HS-5 (cell line): ENCODE measurements around the gene MINDY4.

Source experiments
- DNase-seq: peaks from one replicate; pipeline ENCODE4 v3.0.0-alpha.2; 2012; ENCODE audit warnings: low read depth

MINDY4 gene

GRCh38 chr7:30917216-30917893 lies 146.1 kb downstream of the MINDY4 start:
- DNase-seq, result no peak

GRCh38 chr7:30918676-30919075 lies 147.5 kb downstream of the MINDY4 start:
- DNase-seq, result no peak

DNA sequence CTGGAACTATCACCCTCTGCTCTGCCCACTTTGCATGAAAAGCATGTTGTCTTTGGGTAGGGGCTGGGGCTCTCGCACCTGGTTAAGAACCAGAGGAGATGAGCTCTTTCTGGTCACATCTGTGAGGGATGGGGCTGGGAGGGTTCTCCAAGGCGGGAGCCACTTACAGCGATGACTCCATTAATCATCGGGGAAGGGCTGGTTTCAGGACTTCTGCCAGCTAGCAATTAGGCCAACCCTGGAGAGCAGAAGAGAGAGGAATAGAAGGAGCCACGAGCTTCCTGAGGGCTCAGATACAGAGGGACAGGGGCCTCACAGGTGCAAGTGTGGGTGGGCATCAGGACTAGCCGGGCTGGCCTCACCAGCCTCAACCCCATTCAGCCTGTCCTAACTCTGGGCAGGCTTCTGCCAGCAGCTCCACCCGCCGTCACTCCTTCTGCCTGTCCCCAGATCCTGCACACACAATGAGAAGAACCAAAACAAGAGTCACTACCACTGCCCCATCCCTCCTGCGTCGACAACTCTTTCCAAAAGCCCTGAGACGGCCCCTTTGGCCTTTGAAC lies 148.9 kb downstream of the MINDY4 start:
- no peak for DNase-seq

DNA sequence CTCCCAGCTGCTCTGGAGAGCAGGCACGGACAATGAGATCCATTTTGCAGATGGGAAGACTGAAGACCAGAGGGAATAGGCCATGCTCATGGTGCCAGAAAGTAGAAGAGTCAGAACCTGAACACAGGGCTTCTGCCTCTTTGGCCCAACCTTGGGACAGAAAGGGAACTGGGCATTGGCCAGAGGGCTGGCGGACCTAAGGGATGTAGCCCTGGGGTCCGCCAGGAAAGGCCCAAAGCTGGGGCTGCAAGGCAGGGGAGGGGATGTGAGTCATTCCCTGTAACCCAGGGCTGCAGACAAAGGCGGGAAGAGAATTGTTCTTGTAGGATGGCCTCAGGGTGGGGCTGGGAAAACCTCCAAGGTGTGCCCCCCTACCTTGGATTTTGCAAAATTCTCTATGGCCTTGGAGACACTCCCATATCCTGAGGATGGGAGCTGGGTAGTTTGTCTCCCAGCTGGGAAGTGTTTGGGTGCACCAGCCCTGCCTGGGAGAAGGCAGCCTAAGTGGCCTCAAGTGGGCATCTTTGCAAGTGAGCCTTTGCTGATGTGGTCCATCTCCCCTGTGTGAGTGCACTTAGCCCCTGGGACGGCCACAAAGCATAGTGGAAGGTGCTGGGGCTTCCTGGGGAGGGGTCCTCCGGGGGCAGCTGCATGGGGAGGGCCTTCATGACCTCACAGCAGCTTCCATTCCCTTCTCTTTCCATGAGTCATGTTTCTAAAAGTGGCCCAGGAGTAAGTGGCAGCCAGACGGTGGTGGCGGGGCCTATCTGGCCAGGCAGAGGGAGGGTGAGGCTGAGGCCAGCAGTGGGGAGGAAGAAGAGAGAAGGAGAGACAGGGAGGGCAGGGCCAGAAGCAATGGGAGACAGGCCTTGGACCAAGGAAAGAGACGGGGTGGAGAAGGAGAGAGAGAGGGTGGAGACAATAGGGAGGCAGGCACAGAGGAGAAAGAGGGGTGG lies 149.6 kb downstream of the MINDY4 start:
- DNase-seq, result no peak

DNA sequence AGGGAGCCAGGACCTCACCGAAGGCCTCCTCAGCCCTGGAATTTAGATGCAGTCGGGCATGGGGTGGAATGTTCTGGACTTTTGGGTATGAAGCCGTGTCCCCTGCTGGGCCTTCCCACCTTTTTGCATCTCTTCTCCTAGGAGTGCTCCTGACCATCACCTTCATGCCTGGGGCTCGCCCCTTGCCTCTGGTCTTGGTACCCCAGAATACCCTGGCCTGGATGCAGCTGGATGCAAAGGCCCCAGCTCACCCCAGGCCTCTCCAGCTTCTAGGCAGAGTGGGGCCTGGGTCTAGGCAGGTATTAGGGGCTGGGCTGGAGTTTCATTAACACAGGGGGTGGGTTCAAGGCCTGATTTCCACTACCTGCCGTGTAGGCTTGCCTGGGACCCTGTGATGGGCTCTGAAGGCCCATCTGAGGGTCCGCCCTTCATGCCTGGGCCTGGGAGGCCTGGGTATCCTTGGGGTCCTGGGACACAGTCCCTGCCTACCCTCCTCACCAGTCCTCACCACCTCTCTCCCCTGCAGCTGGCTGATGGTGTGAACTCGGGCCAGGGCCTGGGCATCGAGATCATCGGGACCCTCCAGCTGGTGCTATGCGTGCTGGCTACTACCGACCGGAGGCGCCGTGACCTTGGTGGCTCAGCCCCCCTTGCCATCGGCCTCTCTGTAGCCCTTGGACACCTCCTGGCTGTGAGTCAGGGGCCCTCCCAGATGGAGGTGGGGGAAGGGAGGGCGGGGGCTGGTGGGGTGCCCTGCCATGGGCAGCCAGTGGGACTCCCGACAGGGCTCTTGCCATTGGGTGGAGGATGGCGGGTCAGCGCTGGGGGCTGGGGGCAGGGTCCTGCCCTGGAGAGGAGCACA lies 150.6 kb downstream of the MINDY4 start:
- DNase-seq, result no peak

DNA sequence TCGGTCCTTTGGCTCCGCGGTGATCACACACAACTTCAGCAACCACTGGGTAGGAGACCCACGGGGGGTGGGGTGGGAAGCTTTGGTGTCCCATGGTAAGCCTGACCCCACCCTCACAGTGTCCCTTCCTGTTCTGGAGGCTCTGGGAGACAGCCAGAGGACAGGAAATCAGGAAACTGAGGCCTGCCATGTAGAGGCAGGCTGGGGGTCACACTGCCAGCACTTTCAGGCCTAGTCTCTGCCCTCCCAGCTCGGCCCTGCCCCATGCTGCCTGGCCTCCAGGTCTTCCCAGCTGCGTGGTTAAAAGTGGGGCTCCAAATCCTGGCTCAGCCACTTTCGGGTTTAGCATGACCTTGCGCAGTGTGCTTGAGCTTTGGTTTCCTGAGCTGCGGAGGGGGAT lies 151.4 kb downstream of the MINDY4 start:
- no peak for DNase-seq

DNA sequence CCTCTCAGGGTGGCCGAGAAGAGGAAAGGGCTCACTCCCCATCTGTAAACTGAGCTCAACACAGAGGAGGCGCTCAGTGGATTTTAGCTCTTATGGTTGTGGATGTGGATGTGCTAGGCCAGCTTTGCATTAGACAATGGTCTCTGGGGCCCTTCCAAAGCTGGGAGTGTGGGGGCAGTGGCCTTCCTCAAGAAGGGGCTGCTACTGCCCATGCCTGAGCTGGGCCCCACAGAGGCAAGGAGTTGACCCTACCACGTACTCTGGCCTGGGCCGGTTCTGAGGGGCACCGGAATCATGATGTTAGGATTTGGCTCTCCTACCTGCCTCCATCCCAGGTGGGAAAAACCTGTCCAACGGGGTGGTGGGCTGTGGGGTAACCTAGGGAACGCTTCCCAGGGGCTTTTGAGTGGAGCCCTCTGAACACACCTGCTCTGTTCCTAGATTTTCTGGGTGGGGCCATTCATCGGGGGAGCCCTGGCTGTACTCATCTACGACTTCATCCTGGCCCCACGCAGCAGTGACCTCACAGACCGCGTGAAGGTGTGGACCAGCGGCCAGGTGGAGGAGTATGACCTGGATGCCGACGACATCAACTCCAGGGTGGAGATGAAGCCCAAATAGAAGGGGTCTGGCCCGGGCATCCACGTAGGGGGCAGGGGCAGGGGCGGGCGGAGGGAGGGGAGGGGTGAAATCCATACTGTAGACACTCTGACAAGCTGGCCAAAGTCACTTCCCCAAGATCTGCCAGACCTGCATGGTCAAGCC lies 152.0 kb downstream of the MINDY4 start:
- no peak for DNase-seq

GRCh38 chr7:30923774-30924413 lies 152.7 kb downstream of the MINDY4 start:
- no peak for DNase-seq

GRCh38 chr7:30924624-30925023 lies 153.4 kb downstream of the MINDY4 start:
- no peak for DNase-seq

DNA sequence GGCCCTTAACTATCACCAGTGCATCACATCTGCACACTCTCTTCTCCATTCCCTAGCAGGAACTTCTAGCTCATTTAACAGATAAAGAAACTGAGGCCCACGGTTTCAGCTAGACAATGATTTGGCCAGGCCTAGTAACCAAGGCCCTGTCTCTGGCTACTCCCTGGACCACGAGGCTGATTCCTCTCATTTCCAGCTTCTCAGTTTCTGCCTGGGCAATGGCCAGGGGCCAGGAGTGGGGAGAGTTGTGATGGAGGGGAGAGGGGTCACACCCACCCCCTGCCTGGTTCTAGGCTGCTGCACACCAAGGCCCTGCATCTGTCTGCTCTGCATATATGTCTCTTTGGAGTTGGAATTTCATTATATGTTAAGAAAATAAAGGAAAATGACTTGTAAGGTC lies 153.9 kb downstream of the MINDY4 start:
- no peak for DNase-seq

GRCh38 chr7:30925913-30926312 lies 154.7 kb downstream of the MINDY4 start:
- no peak for DNase-seq

DNA sequence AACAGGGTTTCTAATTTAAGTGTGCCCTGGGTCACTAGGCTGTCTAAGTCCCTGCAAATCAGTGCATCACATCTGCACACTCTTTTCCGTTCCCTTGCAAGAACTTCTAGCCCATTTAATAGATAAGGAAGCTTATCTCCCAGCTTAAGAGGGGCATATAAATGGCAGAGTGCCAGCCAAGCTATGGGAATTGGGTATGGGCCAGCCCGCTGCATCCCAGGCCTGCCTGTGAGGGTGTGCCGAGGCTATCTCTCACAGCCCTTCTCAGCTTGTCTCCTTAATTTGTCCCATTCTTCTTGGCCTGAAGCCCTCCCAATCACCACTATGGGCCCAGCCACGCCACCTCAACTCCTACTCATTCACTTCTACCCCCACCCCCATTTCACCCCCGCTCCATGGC lies 155.1 kb downstream of the MINDY4 start:
- DNase-seq, result no peak

DNA sequence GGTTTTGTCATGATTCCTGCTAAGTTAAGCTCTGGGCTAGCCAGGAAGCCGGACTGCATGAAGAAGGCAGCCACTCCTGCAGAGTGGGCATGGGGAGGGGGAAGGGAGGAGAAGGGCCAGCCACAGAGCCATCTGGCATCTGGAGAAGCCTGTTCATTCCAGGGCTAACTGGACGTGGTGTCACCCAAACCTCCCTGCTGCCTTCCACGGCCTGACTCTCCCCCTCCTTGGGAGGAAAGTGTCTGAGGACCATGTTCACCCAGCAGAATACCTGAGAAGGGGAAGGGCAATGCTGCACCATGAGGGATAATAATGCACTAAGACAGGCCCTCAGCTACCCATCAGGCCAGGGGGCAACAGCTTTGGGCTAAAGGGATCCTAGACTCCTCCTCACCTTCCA lies 155.8 kb downstream of the MINDY4 start:
- no peak for DNase-seq

- DNase-seq, result no peak
These were observed 156.3 kb downstream of the MINDY4 start for GRCh38 chr7:30927559-30927958.

GRCh38 chr7:30928254-30928872 lies 157.1 kb downstream of the MINDY4 start:
- no peak for DNase-seq

DNA sequence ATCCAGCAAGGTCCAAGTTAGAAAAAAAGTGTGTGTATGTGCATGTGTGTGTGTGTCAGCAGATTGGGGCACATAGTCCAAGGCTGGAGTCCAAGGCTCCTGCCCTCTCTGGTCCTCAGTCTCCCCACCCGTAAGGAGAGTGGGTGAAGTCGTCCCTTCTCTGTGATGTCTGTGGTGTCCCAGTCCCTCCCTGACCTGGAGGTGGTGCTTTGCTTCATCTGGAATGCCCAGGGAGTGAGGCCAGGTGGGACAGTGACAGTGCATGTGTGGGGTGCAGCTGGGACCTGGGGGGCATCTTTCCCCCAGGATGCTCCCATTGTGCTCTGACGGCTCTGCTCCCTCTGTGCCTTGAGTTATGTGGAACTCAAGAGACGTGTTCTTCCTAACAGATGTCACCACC lies 158.5 kb downstream of the MINDY4 start:
- DNase-seq, result no peak

- DNase-seq, result no peak
These were observed 159.4 kb downstream of the MINDY4 start for GRCh38 chr7:30930621-30931020.

- DNase-seq, result no peak
These were observed 160.1 kb downstream of the MINDY4 start for GRCh38 chr7:30931161-30931928.

DNA sequence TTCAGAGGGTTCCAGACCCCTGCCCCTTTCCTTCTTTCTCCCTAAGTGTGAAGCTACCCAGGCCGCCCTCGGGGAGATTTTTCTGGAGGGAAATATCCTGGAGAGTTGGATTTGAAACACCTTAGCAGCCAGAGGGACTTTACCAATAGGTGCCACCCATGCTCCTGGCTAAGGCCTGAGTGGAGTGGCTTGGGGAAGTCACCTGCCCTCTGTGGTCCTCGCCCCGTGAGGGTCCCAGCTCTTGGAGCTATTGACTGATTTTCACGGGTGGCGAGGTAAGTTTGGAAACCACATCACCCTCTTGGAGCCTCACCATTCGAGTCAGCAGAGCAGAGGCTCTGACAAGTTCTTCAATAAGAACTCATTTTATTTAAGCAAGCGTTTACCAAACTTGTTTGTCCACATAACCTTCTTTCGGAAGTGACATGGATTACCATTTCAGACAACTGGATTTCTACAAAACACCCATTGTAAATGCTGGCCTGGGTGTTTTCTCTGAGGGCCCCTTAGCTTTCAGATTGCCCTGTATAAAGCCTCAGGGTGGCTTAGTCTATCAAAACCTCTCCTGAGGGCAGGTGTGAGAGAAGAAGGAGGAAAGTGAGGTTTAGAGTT lies 160.8 kb downstream of the MINDY4 start:
- no peak for DNase-seq
